KG1 (cell line): ENCODE measurements around the gene PSMB10.

ENCODE experiments used
- DNase-seq: peaks from one replicate; lab custom pipeline; 2025; lab: John Stamatoyannopoulos, UW

Gene PSMB10

DNA sequence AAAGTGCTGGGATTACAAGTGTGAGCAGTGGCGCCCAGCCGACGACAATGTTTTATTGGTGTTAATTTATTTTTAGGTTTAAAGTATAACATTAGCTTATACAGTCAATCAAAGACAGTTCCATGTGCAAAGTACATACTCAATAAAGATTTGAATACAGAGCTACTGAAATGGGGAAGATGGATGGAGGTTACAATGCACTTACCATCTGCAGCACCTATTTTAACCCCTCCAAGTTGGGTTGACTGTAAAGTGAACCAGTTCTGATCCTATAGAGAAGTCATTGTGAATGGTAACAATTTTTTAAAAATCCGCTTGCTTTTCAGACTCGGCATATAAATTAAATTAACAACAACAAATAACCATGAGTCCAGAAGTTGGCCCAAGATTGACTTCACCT is 44.3 kb downstream of the PSMB10 start:
- no peak for DNase-seq

DNA sequence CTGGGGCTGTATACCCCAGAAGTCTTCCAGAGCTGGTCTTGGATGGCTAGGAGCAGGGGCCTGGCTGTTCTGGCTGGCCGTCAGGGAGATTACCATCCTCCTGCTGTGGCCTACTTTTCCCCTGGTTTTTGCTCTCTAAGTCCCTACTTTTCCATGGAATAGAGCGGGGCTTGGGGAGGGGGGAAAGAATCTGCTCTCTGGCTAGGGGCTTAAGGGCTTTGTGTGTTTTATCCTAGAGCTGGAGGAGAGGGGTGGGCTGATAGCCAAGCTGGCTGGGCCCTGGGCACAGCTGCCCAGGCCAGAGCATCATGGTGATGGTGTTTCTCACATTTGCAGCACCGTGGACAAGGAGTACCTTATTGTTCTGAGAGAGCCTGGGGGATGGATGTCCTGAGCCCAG is 48.3 kb downstream of the PSMB10 start:
- no peak for DNase-seq

DNA sequence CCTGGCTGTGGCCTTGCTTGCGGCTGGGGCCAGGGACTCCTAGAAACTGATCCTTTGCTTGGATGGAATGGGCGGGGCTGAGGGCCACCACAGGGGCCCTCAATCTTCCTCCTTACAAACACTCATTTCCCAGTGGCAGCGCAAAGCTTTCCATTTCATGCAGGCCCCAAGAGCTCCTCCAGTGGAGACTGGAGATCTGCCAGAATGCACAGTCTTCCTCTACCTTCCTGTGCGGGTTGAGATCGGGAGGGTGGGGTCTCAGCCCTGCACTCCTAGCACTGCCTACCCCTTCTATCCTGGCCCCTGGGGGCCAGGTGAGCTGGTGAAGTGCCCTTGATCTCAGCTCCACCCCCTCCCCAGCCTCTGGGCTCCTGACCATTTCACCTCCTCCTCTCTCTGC is 50.3 kb downstream of the PSMB10 start:
- DNase-seq: no peak

DNA sequence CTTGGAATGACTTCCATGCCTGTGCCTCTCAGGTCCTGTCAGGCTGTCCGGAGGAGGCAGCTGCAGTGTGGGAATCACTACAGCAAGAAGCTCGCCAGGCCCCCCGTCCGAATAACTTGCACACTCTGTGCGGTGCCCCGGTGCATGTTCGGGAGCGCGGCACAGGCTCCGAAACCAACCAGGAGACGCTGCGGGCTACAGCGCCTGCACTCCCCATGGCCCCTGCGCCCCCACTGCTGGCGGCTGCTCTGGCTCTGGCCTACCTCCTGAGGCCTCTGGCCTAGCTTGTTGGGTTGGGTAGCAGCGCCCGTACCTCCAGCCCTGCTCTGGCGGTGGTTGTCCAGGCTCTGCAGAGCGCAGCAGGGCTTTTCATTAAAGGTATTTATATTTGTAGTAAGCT is 50.7 kb downstream of the PSMB10 start:
- no peak for DNase-seq

DNA sequence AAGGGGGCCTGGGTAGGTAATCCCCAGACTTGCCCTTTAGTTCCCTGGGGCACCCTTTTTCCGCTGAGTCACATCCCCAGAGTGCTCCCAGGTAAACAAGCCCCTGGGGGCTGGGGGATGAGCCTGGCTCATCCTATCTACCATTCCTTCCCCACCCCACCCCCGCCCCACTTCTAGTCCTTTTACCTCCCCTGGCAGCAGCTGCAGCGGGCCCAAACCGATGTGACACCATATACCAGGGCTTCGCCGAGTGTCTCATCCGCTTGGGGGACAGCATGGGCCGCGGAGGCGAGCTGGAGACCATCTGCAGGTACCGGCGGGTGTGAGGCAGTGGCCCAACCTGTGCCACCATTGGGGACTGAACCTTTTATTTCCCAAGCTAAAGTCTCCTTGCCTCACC is 51.1 kb downstream of the PSMB10 start:
- DNase-seq: no peak

DNA sequence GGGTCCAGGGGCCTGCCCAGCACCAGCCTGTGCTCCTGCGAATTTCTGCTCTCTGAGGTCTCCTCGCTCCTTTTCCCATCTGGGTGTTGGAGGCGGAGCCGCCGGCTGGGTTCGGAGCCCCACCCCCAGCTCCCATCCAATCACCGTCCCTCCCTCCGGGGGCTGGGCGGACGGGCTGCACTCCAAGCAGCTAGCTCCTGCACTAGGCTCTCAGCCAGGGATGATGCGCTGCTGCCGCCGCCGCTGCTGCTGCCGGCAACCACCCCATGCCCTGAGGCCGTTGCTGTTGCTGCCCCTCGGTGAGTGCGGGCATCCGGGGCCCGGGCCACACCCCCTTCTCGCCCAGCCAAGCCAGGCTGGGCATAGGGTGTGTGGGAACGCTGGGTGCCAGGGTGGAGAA is 52.0 kb downstream of the PSMB10 start, which contains the start of gene NRN1L:
Gene NRN1L (plus strand): TSS at position 202 of the 400 bp plus-strand sequence. CDS start 19 bp downstream, at position 221.
- no peak for DNase-seq
